MCF 10A (cell line): ENCODE measurements around the gene PID1. TPM values are rescaled to one million over a fixed set of nuclear protein-coding genes. Genes with fewer than 3 reads are reported as not detected.

Source experiments
- BruUV-seq: library from RNA; stranded (reverse); fragments of 400-500 nt; replicated peaks from 2 replicates; lab custom pipeline; 2021; lab: Mats Ljungman, UMichigan
- CTCF ChIA-PET: fragments of 300-600 bp; sonication (Branson Sonifier 250); formaldehyde crosslinking; extraction: SDS; loops from one replicate; lab custom pipeline; 2021; ENCODE audit warnings: antibody characterized with exemption, inconsistent platforms; lab: Yijun Ruan, JAX
- POLR2A ChIA-PET: fragments of 300-600, 350-650 bp; sonication (Branson Sonifier 250); formaldehyde crosslinking; extraction: SDS; loops from one replicate; lab custom pipeline; 2020; ENCODE audit warnings: antibody characterized with exemption, inconsistent platforms; lab: Yijun Ruan, JAX
- DNase-seq: peaks from one replicate; pipeline ENCODE4 v3.0.0-alpha.2; 2018; ENCODE audit not compliant: unreplicated experiment
- H3K27ac Mint-ChIP-seq: one replicate; pipeline ENCODE4 v1.8.0; 2022; ENCODE audit warnings: mild to moderate bottlenecking, low read depth, mixed read lengths; ENCODE audit not compliant: unreplicated experiment
- H3K27me3 Mint-ChIP-seq: one replicate; pipeline ENCODE4 v1.8.0; 2022; ENCODE audit warnings: mixed read lengths; ENCODE audit not compliant: insufficient read depth, unreplicated experiment
- H3K36me3 Mint-ChIP-seq: one replicate; pipeline ENCODE4 v1.8.0; 2022; ENCODE audit warnings: mild to moderate bottlenecking, moderate library complexity, mixed read lengths; ENCODE audit not compliant: insufficient read depth, unreplicated experiment
- H3K4me1 Mint-ChIP-seq: one replicate; pipeline ENCODE4 v1.8.0; 2022; ENCODE audit warnings: mixed read lengths; ENCODE audit not compliant: insufficient read depth, unreplicated experiment
- H3K4me3 Mint-ChIP-seq: one replicate; pipeline ENCODE4 v1.8.0; 2022; ENCODE audit warnings: mild to moderate bottlenecking, moderate library complexity, mixed read lengths; ENCODE audit not compliant: unreplicated experiment
- H3K9me3 Mint-ChIP-seq: one replicate; pipeline ENCODE4 v1.8.0; 2022; ENCODE audit warnings: mixed read lengths; ENCODE audit not compliant: unreplicated experiment
- intact Hi-C: fragments of 100-400 bp; cut with micrococcal nuclease; formaldehyde crosslinking; loops from 2 replicates; pipeline ENCODE4 v1.14.1; 2022
- total RNA-seq: library from RNA; stranded (reverse); gene quantifications from 2 replicates; pipeline ENCODE4 v1.2.3, GENCODE V29; 2022
- TF ChIP-seq, protein P1 (sequence below): fragments of 200-600 bp; IDR thresholded peaks from one replicate; pipeline ENCODE4 v1.8.0; 2022; ENCODE audit warnings: antibody characterized with exemption, mild to moderate bottlenecking; ENCODE audit not compliant: unreplicated experiment

Gene PID1
- total RNA-seq, 1 experiment from 2014 or later: 211 TPM

DNA sequence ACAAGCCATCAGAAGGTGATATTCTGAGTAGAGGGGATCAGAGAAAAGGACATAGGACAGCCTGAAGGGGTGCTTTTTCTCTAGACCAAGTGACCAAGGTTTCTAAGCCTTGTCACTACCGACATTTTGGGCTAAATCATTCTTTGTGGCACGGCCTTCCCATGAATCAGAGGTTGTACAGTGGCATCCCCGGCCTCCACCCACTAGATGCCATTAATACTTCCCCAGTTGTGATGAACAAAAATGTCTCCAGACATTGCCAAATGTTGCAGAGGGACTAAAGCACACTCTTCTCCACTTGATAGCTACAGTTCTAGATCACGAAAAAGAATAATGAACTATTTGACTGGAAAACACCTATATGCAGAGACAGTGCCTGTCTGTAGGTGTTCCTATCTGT, 143.6 kb downstream of the PID1 start:
- intact Hi-C loops: no loop called here

DNA sequence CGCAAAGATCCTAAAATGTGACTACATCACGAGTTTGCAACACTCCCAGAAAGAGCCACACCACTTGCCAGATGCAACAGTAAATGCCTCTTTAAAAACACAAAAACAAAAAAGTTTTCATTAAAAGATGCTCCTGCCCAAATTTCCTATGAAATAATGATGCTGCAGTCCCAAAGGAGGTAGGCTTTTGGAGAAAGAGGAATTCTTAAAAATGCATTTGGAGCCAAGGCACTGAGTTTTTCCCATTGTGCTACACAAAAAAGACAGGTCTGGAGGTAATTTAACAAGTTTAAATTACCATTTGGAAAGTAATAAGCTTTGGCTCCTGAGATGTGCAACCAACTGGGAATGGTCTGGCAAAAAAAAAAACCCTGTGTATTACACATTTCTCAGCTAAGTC, 145.0 kb downstream of the PID1 start:
- H3K36me3 Mint-ChIP-seq: peaks cover 50% of the 10 kb centered on the region
- H3K4me1 Mint-ChIP-seq: peaks cover 6% of the 10 kb centered on the region
- ChIA-PET CTCF (interaction anchor here (0.6 to 2.4 kb wide), 2 partner anchors 461 to 1078 kb away, joined by 3 to 9 read pairs; no protein-coding TSS in a partner anchor), POLR2A (no interaction called here)
- TF ChIP-seq, protein P1, sequence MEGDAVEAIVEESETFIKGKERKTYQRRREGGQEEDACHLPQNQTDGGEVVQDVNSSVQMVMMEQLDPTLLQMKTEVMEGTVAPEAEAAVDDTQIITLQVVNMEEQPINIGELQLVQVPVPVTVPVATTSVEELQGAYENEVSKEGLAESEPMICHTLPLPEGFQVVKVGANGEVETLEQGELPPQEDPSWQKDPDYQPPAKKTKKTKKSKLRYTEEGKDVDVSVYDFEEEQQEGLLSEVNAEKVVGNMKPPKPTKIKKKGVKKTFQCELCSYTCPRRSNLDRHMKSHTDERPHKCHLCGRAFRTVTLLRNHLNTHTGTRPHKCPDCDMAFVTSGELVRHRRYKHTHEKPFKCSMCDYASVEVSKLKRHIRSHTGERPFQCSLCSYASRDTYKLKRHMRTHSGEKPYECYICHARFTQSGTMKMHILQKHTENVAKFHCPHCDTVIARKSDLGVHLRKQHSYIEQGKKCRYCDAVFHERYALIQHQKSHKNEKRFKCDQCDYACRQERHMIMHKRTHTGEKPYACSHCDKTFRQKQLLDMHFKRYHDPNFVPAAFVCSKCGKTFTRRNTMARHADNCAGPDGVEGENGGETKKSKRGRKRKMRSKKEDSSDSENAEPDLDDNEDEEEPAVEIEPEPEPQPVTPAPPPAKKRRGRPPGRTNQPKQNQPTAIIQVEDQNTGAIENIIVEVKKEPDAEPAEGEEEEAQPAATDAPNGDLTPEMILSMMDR: no peak
- H3K27me3 Mint-ChIP-seq: no peaks in the 10 kb centered on the region
- no peak overlapping the region for H3K4me3 Mint-ChIP-seq
- DNase-seq: no peak
- no TSS peak for BruUV-seq
- H3K27ac Mint-ChIP-seq: no peak overlapping the region
- peaks cover 6% of the 10 kb centered on the region for H3K9me3 Mint-ChIP-seq
- intact Hi-C loops: no loop called here

More for the DNA sequence above, 143.6 kb downstream of the PID1 start:
- no peak overlapping the region for H3K27ac Mint-ChIP-seq
- BruUV-seq: no TSS peak
- TF ChIP-seq, protein P1: no peak
- H3K4me1 Mint-ChIP-seq: peaks cover 6% of the 10 kb centered on the region
- DNase-seq: no peak
- no peak overlapping the region for H3K4me3 Mint-ChIP-seq
- peaks cover 6% of the 10 kb centered on the region for H3K9me3 Mint-ChIP-seq
- H3K36me3 Mint-ChIP-seq: peaks cover 48% of the 10 kb centered on the region
- ChIA-PET CTCF (interaction anchor here (0.8 to 2.4 kb wide), 2 partner anchors 8 to 459 kb away, joined by 6 to 9 read pairs; no protein-coding TSS in a partner anchor), POLR2A (no interaction called here)
- no peaks in the 10 kb centered on the region for H3K27me3 Mint-ChIP-seq

DNA sequence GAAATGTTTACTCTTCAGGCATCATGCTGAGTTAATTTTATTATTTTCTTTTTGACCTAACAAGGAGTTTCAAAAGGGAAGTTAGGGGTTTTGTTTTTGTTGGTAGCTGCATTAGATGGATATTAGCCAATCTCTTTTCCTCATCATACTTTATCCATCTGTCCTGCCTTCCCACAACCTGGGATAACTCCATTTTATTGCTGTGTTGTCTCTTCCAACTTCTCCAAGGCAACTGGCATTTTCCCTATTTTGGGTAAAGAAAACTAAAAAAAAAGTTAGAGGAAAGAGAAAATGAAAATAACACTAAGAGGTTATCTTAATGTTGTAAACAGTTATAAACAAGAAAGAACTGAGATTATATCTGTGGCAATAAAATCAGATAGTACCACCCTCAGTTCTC, 147.0 kb downstream of the PID1 start:
- Mint-ChIP-seq H3K27ac (no peak overlapping the region), H3K27me3 (no peaks in the 10 kb centered on the region), H3K9me3 (peaks cover 6% of the 10 kb centered on the region), H3K4me3 (no peak overlapping the region), H3K4me1 (no peaks in the 10 kb centered on the region), H3K36me3 (peaks cover 40% of the 10 kb centered on the region)
- ChIA-PET CTCF (interaction anchor here (0.7 to 0.9 kb wide), 2 partner anchors 102 to 149 kb away, joined by 3 read pairs; no protein-coding TSS in a partner anchor), POLR2A (no interaction called here)
- TF ChIP-seq, protein P1: no peak
- DNase-seq: no peak
- intact Hi-C loops: no loop called here
- no TSS peak for BruUV-seq

DNA sequence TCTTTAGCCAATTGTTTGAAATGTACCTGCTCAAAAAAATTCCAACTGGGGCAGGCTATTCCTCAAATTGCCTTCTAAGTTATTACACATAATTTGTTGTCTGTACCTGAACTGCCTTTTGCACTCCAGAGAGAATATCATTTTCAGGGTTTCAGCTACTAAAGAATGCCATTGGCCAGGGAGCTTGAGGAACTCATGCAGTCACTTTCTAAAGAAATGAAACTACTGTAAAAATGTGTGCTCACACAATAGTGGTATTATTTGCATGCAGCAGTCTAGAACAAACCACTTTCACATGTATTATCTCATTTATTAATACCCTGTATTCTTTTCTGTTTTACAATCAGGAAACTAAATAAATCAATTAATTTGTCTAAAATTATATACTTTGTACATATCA, 152.2 kb downstream of the PID1 start:
- TF ChIP-seq, protein P1: no peak
- no peak for DNase-seq
- BruUV-seq: no TSS peak
- no peaks in the 10 kb centered on the region for H3K9me3 Mint-ChIP-seq
- no peaks in the 10 kb centered on the region for H3K4me1 Mint-ChIP-seq
- no peak overlapping the region for H3K27ac Mint-ChIP-seq
- CTCF ChIA-PET: no interaction called here
- peaks cover 17% of the 10 kb centered on the region for H3K36me3 Mint-ChIP-seq
- intact Hi-C loops: no loop called here
- POLR2A ChIA-PET: no interaction called here
- no peak overlapping the region for H3K4me3 Mint-ChIP-seq
- H3K27me3 Mint-ChIP-seq: no peaks in the 10 kb centered on the region
